Sigmoid colon (tissue), 7 donors: Measurements from ENCODE around the gene DHRS7. TPM values are rescaled to one million over a fixed set of nuclear protein-coding genes. Genes with fewer than 3 reads are reported as not detected.

Experiments used
- DNase-seq: peaks from one replicate; pipeline ENCODE4 v3.0.0-alpha.2; 2019
- H3K27ac ChIP-seq, 4 donors: fragments of 200-600 bp; sonication (generic); one replicate each; pipeline ENCODE4 v1.5.1; 2016 to 2019; ENCODE audit warnings: mild to moderate bottlenecking in 1 of 4
- H3K27me3 ChIP-seq, 3 donors: fragments of 200-600 bp; sonication (generic); one replicate each; pipeline ENCODE4 v1.5.1; 2019; ENCODE audit warnings: mild to moderate bottlenecking in 1 of 3
- H3K36me3 ChIP-seq, 4 donors: fragments of 200-600 bp; sonication (generic); one replicate each; pipeline ENCODE4 v1.5.1; 2016 to 2019
- H3K4me1 ChIP-seq, 4 donors: fragments of 200-600 bp; sonication (generic); one replicate each; pipeline ENCODE4 v1.5.1; 2017 to 2019
- H3K4me3 ChIP-seq, 4 donors: fragments of 200-600 bp; sonication (generic); one replicate each; pipeline ENCODE4 v1.5.1; 2017 to 2019; ENCODE audit warnings: mild to moderate bottlenecking in 2 of 4, moderate library complexity in 1 of 4
- H3K9me3 ChIP-seq, 4 donors: fragments of 200-600 bp in 3 of 4; sonication (generic) in 3 of 4; one replicate each; pipeline versions ENCODE4 v1.5.1 to v1.6.1; 2013 to 2019
- EP300 ChIP-seq, 4 donors: sonication (generic); formaldehyde crosslinking; IDR thresholded peaks; one replicate each; pipeline ENCODE4 v1.6.1; 2017; ENCODE audit warnings: antibody characterized with exemption in 4 of 4
- POLR2A ChIP-seq, 2 donors: fragments of 450-650 bp; IDR thresholded peaks; one replicate each; pipeline ENCODE4 v1.6.1; 2016; ENCODE audit warnings: antibody characterized with exemption in 2 of 2, mild to moderate bottlenecking in 2 of 2, moderate library complexity in 2 of 2
- POLR2AphosphoS5 ChIP-seq, 4 donors: sonication (generic); formaldehyde crosslinking; IDR thresholded peaks; one replicate each; pipeline ENCODE4 v1.6.1; 2017; ENCODE audit warnings: antibody characterized with exemption in 4 of 4
- WGBS, 2 donors: extraction: QIAGEN DNeasy Blood & Tissue Kit; methylation state at CpG; one replicate each; pipeline ENCODE4 v1.1.7; 2013; 5-methylcytosine and 5-hydroxymethylcytosine counted together
- intact Hi-C: fragments of 100-400 bp; cut with DNase I; formaldehyde crosslinking; loops from one replicate; pipeline ENCODE4 v1.15.1; 2023
- polyA plus RNA-seq, 3 donors: library from polyadenylated mRNA; stranded (reverse); fragments of 200-250 nt; gene quantifications; one replicate each; pipeline ENCODE4 v1.2.3, GENCODE V29; 2013
- total RNA-seq, 4 donors: library from RNA; depleted of rRNA; stranded (reverse); fragments of >200 nt; gene quantifications; one replicate each; pipeline ENCODE4 v1.1.0, GENCODE V29; 2016
- TF ChIP-seq, protein P1 (sequence below), 4 experiments: fragments of 450-650 bp in 3 of 4; fragments of 200-600 bp in 1 of 4; IDR thresholded peaks; one replicate each; pipeline ENCODE4 v1.5.1; 2016 to 2019; ENCODE audit warnings: antibody characterized with exemption in 4 of 4, mild to moderate bottlenecking in 3 of 4, moderate library complexity in 2 of 4
- donor health status: healthy with polysubstance abuse.
- donor health status: Bipolar disorder and iron deficiency.
- donor health status: healthy.

Gene DHRS7
- total and polyA plus RNA-seq, 7 donors, result 18.0 to 70.9 (median 49.2) TPM

DNA sequence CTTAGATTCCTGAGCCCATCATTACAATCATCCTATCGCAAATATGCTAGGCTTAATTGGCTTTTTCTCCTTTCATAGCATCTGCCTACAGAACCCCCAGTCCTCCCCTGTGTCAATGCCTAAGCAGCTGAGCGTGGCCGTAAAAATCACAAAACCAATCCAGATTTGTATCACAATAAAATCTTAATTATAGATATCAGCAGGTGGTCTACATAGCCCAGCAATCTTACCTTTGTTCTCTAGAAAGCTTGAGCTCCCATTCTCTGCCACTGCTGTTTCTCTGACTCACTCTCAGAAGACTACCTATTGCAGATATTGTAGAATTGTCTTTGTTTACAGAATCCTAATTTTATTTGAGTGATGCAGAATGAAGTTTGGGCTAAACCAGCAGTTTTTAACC is 46.0 kb upstream of the DHRS7 start:
- Histone ChIP-seq H3K27ac (no peak overlapping the region), H3K27me3 (no peaks in the 10 kb centered on the region), H3K9me3 (no peaks in the 10 kb centered on the region), H3K36me3 (no peaks in the 10 kb centered on the region), H3K4me1 (peaks cover 0 to 28% (median 19%) of the 10 kb centered on the region in 4 donors), H3K4me3 (no peak overlapping the region)
- intact Hi-C loops, result no loop called here
- DNase-seq, result no peak
- TF ChIP-seq EP300 (IDR thresholded peaks at IDR 0.05) (no peak), POLR2AphosphoS5 (IDR thresholded peaks at IDR 0.05) (no peak), POLR2A (IDR thresholded peaks at IDR 0.05) (no peak)
- TF ChIP-seq, protein P1, sequence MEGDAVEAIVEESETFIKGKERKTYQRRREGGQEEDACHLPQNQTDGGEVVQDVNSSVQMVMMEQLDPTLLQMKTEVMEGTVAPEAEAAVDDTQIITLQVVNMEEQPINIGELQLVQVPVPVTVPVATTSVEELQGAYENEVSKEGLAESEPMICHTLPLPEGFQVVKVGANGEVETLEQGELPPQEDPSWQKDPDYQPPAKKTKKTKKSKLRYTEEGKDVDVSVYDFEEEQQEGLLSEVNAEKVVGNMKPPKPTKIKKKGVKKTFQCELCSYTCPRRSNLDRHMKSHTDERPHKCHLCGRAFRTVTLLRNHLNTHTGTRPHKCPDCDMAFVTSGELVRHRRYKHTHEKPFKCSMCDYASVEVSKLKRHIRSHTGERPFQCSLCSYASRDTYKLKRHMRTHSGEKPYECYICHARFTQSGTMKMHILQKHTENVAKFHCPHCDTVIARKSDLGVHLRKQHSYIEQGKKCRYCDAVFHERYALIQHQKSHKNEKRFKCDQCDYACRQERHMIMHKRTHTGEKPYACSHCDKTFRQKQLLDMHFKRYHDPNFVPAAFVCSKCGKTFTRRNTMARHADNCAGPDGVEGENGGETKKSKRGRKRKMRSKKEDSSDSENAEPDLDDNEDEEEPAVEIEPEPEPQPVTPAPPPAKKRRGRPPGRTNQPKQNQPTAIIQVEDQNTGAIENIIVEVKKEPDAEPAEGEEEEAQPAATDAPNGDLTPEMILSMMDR (IDR thresholded peaks at IDR 0.05), result no peak
- 95 to 97% methylated on average over 3 of the region's 3 CpGs for WGBS, 2 donors

DNA sequence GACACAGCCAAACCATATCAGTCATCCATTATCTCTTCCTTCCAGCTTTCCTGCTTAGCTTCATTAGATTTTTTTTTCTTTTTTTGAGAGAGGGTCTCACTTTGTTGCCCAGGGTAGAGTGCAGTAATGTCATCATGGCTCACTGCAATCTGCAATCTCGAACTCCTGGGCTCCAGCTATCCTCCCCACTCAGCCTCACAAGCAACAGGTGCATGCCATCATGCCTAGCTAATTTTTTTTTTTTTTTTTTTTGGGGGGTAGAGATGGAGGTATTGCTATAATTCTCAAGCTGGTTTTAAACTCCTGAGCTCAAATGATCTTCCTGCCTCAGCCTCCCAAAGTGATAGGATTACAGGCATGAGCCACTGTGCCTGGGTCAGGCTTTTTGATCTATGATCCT is 45.5 kb upstream of the DHRS7 start:
- intact Hi-C loops, result no loop called here
- no peaks in the 10 kb centered on the region for H3K9me3 ChIP-seq
- TF ChIP-seq, protein P1 (IDR thresholded peaks at IDR 0.05), result no peak
- TF ChIP-seq POLR2AphosphoS5 (IDR thresholded peaks at IDR 0.05) (no peak), POLR2A (IDR thresholded peaks at IDR 0.05) (no peak), EP300 (IDR thresholded peaks at IDR 0.05) (no peak)

DNA sequence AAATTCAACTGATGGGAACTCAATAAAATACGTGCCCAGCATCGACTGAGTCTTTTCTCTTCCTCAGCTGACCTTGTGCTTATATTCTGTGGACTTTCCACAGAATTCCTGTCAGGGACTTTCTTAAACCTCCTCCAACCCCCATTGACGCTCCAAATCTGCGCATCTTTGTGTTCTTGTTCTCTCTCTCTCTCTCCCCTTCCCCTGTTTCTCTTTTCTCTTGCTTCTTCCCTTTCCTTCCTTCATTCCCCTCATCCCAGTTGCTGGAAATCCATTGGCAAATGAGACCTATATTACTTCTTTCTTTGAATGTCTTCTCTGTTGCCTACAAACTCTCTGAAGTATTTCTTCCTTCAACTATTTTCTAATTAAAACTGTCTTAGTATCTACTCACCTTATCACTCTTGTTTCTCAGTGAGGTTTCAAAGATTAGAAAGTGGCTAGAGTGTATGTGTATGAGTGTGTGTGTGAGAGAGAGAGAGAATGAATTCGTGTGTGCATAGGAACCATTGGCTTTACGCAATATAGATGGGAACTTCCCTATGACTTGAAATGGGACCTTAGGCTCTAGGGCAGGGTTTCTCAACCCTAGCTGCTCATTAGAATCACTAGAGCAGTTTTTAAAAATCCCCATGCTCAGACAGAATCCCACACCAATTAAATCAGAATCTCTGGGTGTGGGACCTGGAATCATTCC is 41.8 kb upstream of the DHRS7 start:
- Histone ChIP-seq H3K36me3 (no peaks in the 10 kb centered on the region), H3K9me3 (no peaks in the 10 kb centered on the region), H3K27ac (no peak overlapping the region), H3K27me3 (no peaks in the 10 kb centered on the region), H3K4me3 (no peak overlapping the region), H3K4me1 (no peaks in the 10 kb centered on the region)
- TF ChIP-seq POLR2AphosphoS5 (IDR thresholded peaks at IDR 0.05), result no peak
- no peak for DNase-seq
- WGBS, 2 donors, result 86 to 91% methylated on average over 6 of the region's 6 CpGs
- intact Hi-C loops, result no loop called here

More for the DNA sequence above, 45.5 kb upstream of the DHRS7 start:
- H3K36me3 ChIP-seq, result no peaks in the 10 kb centered on the region
- no peak overlapping the region for H3K27ac ChIP-seq
- no peak overlapping the region for H3K4me3 ChIP-seq
- WGBS, 2 donors, result 83 to 88% methylated on average over 1 of the region's 1 CpG
- DNase-seq, result no peak
- H3K27me3 ChIP-seq, result no peaks in the 10 kb centered on the region
- peaks cover 0 to 24% (median 18%) of the 10 kb centered on the region in 4 donors for H3K4me1 ChIP-seq

DNA sequence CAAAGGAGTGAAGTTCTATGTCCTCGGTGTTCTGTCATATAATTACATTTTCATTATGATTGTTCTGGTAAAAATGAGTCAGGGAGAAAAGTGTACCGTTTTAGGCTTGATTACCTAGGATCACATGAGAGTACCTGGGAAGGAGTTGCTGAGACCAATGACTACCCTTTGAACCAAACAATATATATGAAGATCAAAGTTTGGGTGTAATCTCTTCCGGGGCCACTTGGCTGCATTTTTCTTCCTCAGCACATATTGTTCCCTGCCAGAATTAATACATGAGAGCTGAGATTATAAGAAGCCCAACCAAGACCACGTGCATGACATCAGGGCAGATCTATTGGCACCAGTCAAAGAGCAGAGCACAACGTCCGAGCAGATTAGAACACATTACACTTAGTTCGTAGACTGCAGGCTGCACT is 41.1 kb upstream of the DHRS7 start:
- Histone ChIP-seq H3K4me1 (no peaks in the 10 kb centered on the region), H3K27ac (no peak overlapping the region), H3K9me3 (no peaks in the 10 kb centered on the region), H3K4me3 (no peak overlapping the region), H3K36me3 (no peaks in the 10 kb centered on the region), H3K27me3 (no peaks in the 10 kb centered on the region)
- intact Hi-C loops, result no loop called here
- 67 to 85% methylated on average over 7 of the region's 7 CpGs for WGBS, 2 donors
- DNase-seq, result no peak
- no peak for TF ChIP-seq POLR2AphosphoS5 (IDR thresholded peaks at IDR 0.05)
- TF ChIP-seq EP300 (IDR thresholded peaks at IDR 0.05), result no peak
- TF ChIP-seq, protein P1 (IDR thresholded peaks at IDR 0.05), result no peak
- TF ChIP-seq POLR2A (IDR thresholded peaks at IDR 0.05), result no peak

DNA sequence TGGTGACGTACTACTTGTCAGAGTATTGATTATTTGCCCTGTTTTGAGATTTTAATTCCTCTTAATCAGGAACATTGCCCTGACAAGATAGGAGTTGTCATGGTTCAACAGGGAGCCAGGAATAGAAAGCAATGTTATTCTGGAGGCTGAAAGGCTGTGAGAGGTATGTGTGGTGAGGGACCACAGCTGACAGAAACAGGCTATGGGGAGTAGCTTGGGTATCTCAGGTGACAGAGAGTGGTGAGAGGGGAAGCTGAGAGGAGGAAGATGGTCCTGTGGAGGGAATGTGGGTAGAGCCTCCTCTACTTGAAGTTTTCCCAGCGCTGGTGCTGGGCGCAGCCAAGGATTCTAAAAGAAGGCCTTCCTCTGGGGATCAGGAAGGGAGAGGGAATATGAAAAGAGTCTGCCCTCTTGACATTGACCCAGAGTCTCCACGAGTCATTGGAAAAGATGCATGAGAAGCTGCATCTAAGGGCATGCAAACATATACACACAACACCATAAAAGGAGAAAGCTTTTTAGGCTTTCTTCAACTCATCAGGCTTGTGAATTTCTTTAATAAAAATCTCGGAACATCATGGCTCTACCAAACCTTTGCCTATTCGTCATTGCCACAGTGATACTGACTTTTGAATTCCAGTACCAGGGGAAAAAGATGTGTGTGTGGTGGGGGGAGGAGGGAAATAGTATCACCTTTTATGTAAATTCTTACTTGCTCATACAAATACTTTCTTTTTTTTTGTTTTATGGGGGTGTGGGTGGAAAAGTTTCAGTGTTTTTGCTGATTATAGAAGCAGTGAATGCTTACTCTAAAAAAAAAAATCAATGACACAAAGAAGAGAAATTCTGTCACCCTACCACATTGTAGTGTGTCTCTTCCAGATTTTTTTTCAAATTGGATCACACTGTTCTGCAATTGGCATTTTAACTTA is 39.9 kb upstream of the DHRS7 start:
- no peaks in the 10 kb centered on the region for H3K4me1 ChIP-seq
- no peaks in the 10 kb centered on the region for H3K27me3 ChIP-seq
- no peak for DNase-seq
- TF ChIP-seq POLR2A (IDR thresholded peaks at IDR 0.05) (no peak), POLR2AphosphoS5 (IDR thresholded peaks at IDR 0.05) (no peak), EP300 (IDR thresholded peaks at IDR 0.05) (no peak)
- TF ChIP-seq, protein P1 (IDR thresholded peaks at IDR 0.05), result no peak
- no peak overlapping the region for H3K4me3 ChIP-seq
- whole genome bisulfite sequencing, 2 donors, result 81 to 88% methylated on average over 6 of the region's 6 CpGs
- H3K27ac ChIP-seq, result no peak overlapping the region
- intact Hi-C loops, result no loop called here
- H3K9me3 ChIP-seq, result peaks cover 0 to 3% (median 0%) of the 10 kb centered on the region in 4 donors
- no peaks in the 10 kb centered on the region for H3K36me3 ChIP-seq
